ENCODE results near the gene IL9R. TPM values are rescaled to one million over a fixed set of nuclear protein-coding genes. Genes with fewer than 3 reads are reported as not detected.
"Not testable (repeated sequence)": the region's sequence is repeated elsewhere in the genome, so short reads cannot be mapped to it uniquely, and the experiment has no call there.

The IL9R gene
- polyA plus RNA-seq (ENCODE audit: insufficient read depth in 1 of 5, insufficient read length in 5 of 5, low replicate concordance in 1 of 5), result under 1 TPM; 0.08 to 0.48 (median 0.19) TPM
- long read RNA-seq, donor 1, result 0 reads
- long read RNA-seq, donor 2, result 0 reads
- long read RNA-seq, donor 3, result 0 reads
- long read RNA-seq, donor 4, result 0 reads
- long read RNA-seq, donor 5, result 0 reads
- long read RNA-seq, donor 6, result 0 reads
- long read RNA-seq, donor 7, result 0 reads
- long read RNA-seq, donor 8, result 0 reads

DNA sequence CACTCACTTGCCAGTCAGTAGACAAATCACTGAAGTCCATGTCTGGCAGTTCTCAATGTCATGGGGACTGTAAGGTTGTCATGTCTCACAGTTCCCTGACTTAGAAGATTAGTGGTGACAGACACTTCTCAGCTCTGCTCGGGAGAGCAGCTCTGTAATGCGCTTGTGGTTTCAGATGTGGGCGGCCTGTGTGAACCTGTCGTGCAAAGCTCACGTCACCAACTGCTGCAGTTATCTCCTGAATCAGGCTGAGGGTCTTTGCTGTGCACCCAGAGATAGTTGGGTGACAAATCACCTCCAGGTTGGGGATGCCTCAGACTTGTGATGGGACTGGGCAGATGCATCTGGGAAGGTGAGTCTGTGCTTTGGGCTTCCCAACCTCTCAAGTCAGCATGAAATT, at the start of gene IL9R:
Gene IL9R (plus strand): TSS at position 261 of the 400 bp plus-strand sequence. CDS start 64 bp downstream, at position 325.
- DNase-seq, result no peak

- DNase-seq, result no peak
These were observed 48.4 kb upstream of the IL9R start for GRCh38 chrX:155949098-155949497.

DNA sequence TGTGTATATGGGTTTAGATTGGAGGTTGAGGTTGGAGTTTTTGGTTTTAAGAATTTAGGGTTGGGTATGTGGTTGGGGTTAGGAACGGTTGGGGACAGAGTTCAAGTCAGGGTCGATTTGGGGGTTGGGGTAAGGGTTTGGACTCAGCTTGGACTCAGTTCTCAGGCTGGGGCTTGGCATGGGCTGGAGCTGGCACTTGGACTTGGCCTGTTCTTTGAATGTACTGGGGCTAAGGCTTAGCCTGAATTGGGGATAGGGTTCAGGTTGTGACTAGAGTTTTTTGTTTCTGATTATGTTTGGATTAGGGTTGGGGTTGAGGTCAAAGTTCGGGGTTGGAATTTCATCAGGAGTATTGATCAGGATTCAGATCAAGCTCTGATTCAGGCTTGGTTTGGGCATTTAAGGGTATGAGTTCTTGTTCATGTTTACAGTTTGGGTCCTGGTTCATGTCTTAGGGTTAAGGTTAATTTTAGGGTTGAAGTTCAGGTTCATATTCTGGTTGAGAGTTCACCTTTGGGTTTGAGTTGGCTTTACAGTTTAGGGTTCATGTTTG, 46.2 kb upstream of the IL9R start:
- no peak for DNase-seq

DNA sequence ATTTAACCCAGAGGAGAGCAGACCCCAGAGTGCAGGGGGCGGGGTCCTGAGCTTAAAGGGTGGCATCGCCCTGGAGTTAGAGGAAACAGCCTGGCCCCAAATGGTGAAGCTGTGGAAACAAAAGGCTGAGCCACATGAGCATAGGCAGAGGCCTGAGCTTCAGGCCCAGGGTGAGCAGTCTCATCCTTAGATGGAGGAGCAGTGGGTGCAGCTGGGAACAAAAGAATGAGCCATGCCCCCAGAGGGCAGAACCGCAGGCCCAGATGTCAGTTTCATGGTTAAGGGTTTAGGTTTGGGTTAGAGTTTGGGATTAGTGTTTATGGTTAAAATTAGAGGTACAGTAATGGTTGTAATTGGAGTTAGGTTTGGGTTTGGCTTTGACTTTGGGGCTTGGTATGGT, 44.4 kb upstream of the IL9R start:
- DNase-seq, result no peak

GRCh38 chrX:155954793-155955192, 42.7 kb upstream of the IL9R start:
- DNase-seq, result no peak

- DNase-seq, result no peak
These were observed 41.4 kb upstream of the IL9R start for GRCh38 chrX:155956099-155956498.

GRCh38 chrX:155956649-155957048, 40.8 kb upstream of the IL9R start:
- DNase-seq, result no peak

DNA sequence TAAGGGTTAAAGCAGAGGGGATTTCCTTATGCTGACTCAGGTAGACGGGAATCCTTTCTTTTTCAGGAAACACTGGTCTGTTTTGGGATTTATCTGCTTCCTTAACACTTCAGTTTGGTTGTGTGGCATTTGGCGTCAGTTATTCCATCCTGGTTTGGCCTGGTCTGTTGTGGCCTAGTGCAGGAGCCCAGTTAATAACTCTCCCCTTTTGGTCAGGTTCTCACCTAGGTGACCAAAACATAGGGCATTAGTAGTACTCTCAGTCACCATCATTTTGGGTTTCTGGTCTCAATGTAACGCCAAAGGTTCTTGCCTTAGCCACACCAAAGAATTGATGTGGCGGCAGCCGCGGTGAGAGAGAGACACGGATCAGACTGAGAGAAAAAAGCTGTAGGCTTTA, 39.7 kb upstream of the IL9R start:
- no peak for DNase-seq

DNA sequence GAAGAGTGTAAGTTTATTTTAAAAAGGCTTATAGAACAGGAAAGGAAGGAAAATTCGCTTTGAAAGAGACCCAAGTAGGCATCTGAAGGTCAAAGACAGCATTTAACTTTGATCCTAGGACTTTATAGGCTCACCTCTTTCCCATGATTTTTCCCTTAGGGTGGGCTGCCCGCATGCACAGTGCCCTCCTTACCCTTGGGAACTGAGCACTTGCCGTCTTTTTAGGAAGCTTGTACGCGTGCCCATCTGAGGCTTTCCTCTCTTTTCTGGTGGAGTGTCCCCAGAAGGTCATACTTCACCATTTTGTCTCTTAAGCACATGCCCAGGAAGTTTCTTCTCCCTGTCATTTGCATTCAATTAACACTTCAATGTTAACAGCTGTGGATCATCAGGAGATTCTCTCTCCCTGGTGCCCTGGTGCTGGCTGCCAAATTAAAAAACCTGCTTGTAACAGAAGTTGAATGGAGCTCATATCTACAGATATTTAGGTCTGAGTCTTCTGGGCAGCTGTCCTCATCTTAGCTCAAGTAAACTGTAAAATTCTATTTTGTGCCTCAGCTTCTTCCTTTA, 38.4 kb upstream of the IL9R start:
- no peak for DNase-seq

- no peak for DNase-seq
These were observed 34.6 kb upstream of the IL9R start for GRCh38 chrX:155962906-155963305.

GRCh38 chrX:155966876-155967275, 30.6 kb upstream of the IL9R start:
- no peak for DNase-seq

DNA sequence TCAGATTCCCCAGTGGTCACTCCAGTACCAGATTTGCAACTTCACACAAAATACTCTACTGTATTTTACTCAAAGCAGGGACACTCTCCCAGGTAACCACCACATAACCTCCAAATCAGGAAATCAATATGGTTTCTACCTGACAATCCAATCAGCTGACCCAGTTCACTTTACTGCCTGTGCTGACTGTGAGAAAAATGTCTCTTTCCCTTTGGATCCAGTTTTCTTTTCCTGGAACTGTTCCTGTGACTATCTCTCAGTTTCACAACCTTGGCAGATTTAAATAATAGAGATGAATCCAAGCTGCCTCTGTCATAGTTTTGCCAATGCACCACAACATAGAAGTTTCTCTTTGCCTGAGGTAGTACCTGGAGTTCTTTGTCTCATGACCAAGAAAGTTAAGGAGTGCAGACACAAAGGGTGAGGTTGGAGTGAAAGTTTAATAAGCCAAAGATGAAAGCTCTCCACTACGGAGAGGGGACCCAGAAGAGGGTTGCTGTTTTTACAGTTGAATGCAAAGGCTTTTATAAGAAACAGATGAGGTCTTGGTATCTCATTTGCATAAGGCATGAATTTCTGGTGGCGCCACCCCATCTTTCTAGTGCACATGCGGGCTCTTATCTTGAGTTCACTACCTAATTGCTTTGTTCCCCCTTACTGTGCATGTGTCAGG, 29.7 kb upstream of the IL9R start:
- no peak for DNase-seq

DNA sequence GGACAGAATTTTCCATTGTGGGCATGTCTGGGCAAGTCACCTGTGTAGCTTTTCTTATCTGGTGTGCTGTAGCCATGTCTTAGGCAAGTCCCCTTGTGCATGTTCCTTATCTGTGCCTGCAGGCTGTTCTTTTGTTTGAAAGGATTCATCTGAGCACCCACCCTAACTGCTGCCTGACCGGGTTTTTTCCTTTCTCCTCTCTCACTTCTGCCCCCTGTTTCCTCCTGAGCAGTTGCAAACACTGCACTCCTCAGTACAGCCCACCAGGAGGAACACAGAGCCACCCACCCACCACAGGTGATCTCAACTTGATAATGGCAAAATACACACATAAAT, 29.2 kb upstream of the IL9R start:
- DNase-seq, result no peak

DNA sequence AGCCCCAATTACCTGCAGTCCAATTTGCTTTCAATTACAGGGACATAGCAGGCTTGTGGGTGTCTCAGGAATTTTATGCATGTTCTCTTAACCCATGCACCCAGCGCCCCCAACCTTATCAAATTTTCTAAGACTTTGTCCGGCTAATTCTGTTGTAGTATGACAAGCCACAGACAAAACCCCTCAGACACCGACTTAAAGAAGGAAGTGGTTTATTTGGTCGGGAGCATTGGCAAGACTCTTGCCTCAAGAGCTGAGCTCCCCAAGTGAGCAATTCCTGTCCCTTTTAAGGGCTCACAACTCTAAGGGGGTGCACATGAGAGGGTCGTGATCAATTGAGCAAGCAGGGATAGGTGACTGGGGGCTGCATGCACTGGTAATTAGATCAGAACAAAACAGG, 28.7 kb upstream of the IL9R start:
- no peak for DNase-seq

DNA sequence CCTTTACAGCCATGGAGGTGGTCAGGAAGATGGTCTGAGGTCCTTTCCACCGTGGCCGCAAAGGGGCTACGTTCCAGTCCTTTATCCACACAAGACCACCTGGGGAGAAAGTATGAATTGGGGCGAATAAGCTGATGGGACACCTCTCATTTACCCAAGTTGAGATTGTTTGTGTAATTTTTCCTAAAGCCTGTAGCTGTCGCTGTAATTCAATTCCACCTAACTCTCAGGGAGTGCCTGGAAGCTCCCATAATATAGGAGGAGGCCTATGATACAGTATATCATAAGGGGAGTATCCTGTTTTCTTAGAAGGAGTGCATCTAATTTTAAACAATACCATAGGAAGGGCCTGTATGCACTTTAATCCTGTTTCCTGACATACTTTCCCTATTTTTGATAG, 25.8 kb upstream of the IL9R start:
- not testable (repeated sequence) for DNase-seq

GRCh38 chrX:155972241-155972640, 25.3 kb upstream of the IL9R start:
- not testable (repeated sequence) for DNase-seq

DNA sequence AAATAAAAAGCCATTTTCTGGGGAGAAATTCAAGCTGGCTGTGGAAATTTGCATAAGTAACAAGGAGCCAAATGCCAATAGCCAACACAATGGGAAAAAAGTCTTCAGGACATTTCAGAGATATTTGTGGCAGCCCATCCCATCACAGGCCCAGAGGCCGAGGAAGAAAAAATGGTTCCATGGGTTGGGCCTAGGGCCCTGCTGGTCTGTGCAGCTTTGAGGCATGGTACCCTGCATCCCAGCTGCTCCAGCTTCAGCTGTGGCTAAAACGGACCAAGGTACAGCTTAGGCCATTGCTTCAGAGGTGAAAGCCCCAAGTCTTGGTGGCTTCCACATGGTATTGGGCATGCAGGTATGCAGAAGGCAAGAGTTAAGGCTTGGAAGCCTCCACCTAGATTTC, 14.2 kb upstream of the IL9R start:
- no peak for DNase-seq

DNA sequence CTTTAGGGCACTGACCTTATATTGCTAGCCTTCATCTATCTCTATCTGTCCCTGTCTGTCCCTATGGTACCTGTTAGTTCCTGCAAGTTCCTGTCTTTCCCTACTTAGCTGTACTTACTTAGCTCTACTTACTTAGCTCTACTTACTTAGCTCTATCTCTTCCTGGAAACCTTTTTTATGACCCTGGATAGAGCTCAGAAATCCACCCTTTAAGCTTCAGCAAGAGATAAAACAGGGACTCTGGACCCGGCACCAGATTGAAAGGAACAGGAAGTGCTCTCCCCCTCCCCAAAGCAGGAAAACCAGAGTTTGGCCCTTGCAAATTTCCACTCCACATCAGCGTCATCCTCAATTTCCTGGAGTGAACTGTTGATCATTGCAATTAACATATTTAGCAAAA, 12.3 kb upstream of the IL9R start:
- no peak for DNase-seq

DNA sequence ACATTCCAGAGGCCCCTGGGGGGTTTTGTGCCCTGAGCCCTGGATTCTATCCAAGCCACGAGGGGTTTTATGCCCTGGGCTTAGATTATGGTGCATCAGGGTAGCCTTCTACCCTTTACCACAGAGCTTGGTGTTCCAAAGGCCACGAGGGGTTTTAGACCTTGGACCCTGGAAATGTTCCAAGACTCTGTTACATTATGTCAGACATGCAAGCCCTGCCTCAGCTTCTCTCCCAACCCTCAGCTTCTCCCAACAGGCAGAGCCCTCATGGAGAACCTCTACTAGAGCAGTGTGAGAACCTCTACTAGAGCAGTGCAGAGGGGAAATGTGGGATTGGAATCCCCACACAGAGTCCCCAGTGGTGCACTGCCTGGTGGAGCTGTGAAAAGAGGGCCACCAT, 10.5 kb upstream of the IL9R start:
- DNase-seq, result not testable (repeated sequence)

- no peak for DNase-seq
These were observed 8.6 kb upstream of the IL9R start for GRCh38 chrX:155988859-155989258.

GRCh38 chrX:155993421-155993820, 4.1 kb upstream of the IL9R start:
- no peak for DNase-seq

- no peak for DNase-seq
These were observed 2.1 kb upstream of the IL9R start for GRCh38 chrX:155995321-155995875.

DNA sequence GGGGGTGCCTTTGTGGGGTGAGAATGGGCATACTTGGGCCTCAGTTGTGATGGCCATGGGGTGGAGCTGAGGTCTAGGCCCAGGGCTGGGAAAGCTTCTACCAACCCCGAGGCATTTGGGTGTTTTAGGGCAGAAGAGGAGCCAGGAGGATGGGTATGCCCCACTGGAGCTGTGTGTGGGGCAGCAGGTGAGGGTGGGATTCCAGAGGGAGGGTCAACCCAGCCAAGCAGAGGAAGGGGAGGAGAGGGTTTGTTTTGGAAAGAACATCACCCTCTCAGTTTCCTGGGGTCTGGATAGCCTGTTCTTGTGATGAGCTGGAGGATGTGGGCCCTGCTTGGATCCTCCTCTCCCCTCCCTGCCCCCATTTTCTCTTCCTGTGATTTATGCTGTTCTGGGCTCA, 620 bp downstream of the IL9R start:
- DNase-seq, result no peak

Measured in right lung (tissue), 10 donors.